ENCODE data around the gene NKTR. TPM values are rescaled to one million over a fixed set of nuclear protein-coding genes. Genes with fewer than 3 reads are reported as not detected.

Gene NKTR
- total RNA-seq, 1 donor from 2014 or later: 73.7 TPM

GRCh38 chr3:42637001-42637400, 36.5 kb downstream of the NKTR start:
- no peaks in the 10 kb centered on the region for H3K4me1 Mint-ChIP-seq (ENCODE audit: unreplicated experiment)
- TF ChIP-seq, protein P1, sequence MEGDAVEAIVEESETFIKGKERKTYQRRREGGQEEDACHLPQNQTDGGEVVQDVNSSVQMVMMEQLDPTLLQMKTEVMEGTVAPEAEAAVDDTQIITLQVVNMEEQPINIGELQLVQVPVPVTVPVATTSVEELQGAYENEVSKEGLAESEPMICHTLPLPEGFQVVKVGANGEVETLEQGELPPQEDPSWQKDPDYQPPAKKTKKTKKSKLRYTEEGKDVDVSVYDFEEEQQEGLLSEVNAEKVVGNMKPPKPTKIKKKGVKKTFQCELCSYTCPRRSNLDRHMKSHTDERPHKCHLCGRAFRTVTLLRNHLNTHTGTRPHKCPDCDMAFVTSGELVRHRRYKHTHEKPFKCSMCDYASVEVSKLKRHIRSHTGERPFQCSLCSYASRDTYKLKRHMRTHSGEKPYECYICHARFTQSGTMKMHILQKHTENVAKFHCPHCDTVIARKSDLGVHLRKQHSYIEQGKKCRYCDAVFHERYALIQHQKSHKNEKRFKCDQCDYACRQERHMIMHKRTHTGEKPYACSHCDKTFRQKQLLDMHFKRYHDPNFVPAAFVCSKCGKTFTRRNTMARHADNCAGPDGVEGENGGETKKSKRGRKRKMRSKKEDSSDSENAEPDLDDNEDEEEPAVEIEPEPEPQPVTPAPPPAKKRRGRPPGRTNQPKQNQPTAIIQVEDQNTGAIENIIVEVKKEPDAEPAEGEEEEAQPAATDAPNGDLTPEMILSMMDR (IDR thresholded peaks at IDR 0.05): no peak

GRCh38 chr3:42638339-42638842, 37.9 kb downstream of the NKTR start:
- Mint-ChIP-seq H3K4me1 (ENCODE audit: unreplicated experiment) (no peaks in the 10 kb centered on the region), H3K9me3 (ENCODE audit: unreplicated experiment) (no peaks in the 10 kb centered on the region), H3K36me3 (ENCODE audit: unreplicated experiment) (peaks cover 37% of the 10 kb centered on the region), H3K27ac (ENCODE audit: unreplicated experiment) (no peak overlapping the region), H3K4me3 (ENCODE audit: unreplicated experiment) (no peak overlapping the region), H3K27me3 (ENCODE audit: unreplicated experiment) (no peaks in the 10 kb centered on the region)
- TF ChIP-seq, protein P1 (IDR thresholded peaks at IDR 0.05): no peak
- no peak for DNase-seq (ENCODE audit: extremely low spot score, unreplicated experiment)

More at GRCh38 chr3:42637001-42637400, 36.5 kb downstream of the NKTR start:
- no peak for DNase-seq (ENCODE audit: extremely low spot score, unreplicated experiment)
- Mint-ChIP-seq H3K27ac (ENCODE audit: unreplicated experiment) (no peak overlapping the region), H3K27me3 (ENCODE audit: unreplicated experiment) (no peaks in the 10 kb centered on the region), H3K4me3 (ENCODE audit: unreplicated experiment) (no peak overlapping the region), H3K9me3 (ENCODE audit: unreplicated experiment) (no peaks in the 10 kb centered on the region), H3K36me3 (ENCODE audit: unreplicated experiment) (peaks cover 34% of the 10 kb centered on the region)

DNA sequence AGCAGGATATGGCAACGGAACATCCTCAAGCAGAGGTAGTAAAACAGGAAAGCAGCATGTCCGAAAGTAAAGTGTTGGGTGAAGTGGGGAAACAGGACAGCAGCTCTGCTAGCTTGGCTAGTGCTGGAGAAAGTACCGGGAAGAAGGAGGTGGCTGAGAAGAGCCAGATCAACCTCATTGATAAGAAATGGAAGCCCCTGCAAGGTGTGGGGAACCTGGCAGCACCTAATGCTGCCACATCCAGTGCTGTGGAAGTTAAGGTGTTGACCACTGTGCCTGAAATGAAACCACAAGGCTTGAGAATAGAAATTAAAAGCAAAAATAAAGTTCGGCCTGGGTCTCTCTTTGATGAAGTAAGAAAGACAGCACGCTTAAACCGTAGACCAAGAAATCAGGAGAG, 38.7 kb downstream of the NKTR start:
- H3K4me1 Mint-ChIP-seq (ENCODE audit: unreplicated experiment): no peaks in the 10 kb centered on the region
- no peak overlapping the region for H3K27ac Mint-ChIP-seq (ENCODE audit: unreplicated experiment)
- H3K9me3 Mint-ChIP-seq (ENCODE audit: unreplicated experiment): no peaks in the 10 kb centered on the region
- H3K27me3 Mint-ChIP-seq (ENCODE audit: unreplicated experiment): no peaks in the 10 kb centered on the region
- TF ChIP-seq, protein P1 (IDR thresholded peaks at IDR 0.05): no peak
- no peak for DNase-seq (ENCODE audit: extremely low spot score, unreplicated experiment)
- peaks cover 33% of the 10 kb centered on the region for H3K36me3 Mint-ChIP-seq (ENCODE audit: unreplicated experiment)
- no peak overlapping the region for H3K4me3 Mint-ChIP-seq (ENCODE audit: unreplicated experiment)

- Mint-ChIP-seq H3K27ac (ENCODE audit: unreplicated experiment) (no peak overlapping the region), H3K4me3 (ENCODE audit: unreplicated experiment) (no peak overlapping the region), H3K9me3 (ENCODE audit: unreplicated experiment) (no peaks in the 10 kb centered on the region), H3K27me3 (ENCODE audit: unreplicated experiment) (no peaks in the 10 kb centered on the region), H3K36me3 (ENCODE audit: unreplicated experiment) (peaks cover 36% of the 10 kb centered on the region), H3K4me1 (ENCODE audit: unreplicated experiment) (no peaks in the 10 kb centered on the region)
- DNase-seq (ENCODE audit: extremely low spot score, unreplicated experiment): no peak
- TF ChIP-seq, protein P1 (IDR thresholded peaks at IDR 0.05): no peak
Observed at GRCh38 chr3:42640129-42640528, 39.6 kb downstream of the NKTR start.

GRCh38 chr3:42640771-42641370, 40.4 kb downstream of the NKTR start:
- Mint-ChIP-seq H3K9me3 (ENCODE audit: unreplicated experiment) (no peaks in the 10 kb centered on the region), H3K36me3 (ENCODE audit: unreplicated experiment) (peaks cover 36% of the 10 kb centered on the region), H3K27me3 (ENCODE audit: unreplicated experiment) (no peaks in the 10 kb centered on the region), H3K27ac (ENCODE audit: unreplicated experiment) (no peak overlapping the region), H3K4me1 (ENCODE audit: unreplicated experiment) (no peaks in the 10 kb centered on the region), H3K4me3 (ENCODE audit: unreplicated experiment) (no peak overlapping the region)
- DNase-seq (ENCODE audit: extremely low spot score, unreplicated experiment): no peak
- TF ChIP-seq, protein P1 (IDR thresholded peaks at IDR 0.05): no peak
